GM19328 (cell line): ENCODE results near the gene TMEM256.

ENCODE experiments used
- ATAC-seq: cut with Tn5 transposase; IDR thresholded peaks from one replicate; pipeline ENCODE4 v1.9.1; 2021; ENCODE audit warnings: mild to moderate bottlenecking, moderate library complexity; ENCODE audit not compliant: unreplicated experiment

Gene TMEM256

DNA sequence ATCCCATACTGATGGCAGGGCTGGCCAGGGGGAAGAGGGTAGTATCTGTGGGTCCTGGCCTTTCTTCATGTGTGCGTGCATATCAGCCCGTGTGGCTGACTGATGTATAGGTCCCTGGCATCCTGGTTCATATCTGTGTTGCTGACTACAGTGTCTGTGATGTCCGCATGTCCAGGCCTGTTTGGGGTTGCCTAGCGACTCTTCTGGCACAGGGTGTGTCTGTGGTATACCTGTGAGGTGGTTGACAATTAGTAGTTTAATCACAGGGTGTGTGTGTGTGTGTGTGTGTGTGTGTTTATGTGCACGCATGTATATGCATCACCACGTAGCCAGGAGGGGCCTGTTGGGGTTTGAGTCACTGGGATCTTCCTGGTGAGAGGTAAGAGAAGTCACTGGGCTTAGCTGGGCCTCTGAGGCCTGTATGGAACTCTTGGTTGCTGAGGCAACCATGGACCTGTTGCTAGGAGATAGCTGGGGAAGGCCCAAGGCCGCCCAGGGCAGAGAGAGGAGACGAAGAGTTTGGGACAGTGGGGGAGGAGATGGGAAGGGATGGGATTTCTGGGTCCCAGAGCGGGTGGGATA lies 49.5 kb downstream of the TMEM256 start:
- ATAC-seq: no peak
